OCI-LY1 (cell line): ENCODE data around the gene CLCA4.

Experiments
- EZH2 ChIP-seq: fragments of 200-600 bp; sonication (generic), shearing (Covaris generic); IDR thresholded peaks from 2 replicates; pipeline ENCODE4 v1.8.0; 2017; ENCODE audit warnings: borderline replicate concordance, mixed run types, mild to moderate bottlenecking, antibody characterized with exemption, low read length, moderate library complexity, mixed read lengths
- TF ChIP-seq, protein P1 (sequence below): fragments of 200-600 bp; sonication (generic), shearing (Covaris generic); IDR thresholded peaks from 2 replicates; pipeline ENCODE4 v1.5.1; 2017; ENCODE audit warnings: mild to moderate bottlenecking, antibody characterized with exemption, low read length, moderate library complexity, mixed read lengths

GRCh38 chr1:86546787-86547221 is at the start of gene CLCA4:
- TF ChIP-seq, protein P1, sequence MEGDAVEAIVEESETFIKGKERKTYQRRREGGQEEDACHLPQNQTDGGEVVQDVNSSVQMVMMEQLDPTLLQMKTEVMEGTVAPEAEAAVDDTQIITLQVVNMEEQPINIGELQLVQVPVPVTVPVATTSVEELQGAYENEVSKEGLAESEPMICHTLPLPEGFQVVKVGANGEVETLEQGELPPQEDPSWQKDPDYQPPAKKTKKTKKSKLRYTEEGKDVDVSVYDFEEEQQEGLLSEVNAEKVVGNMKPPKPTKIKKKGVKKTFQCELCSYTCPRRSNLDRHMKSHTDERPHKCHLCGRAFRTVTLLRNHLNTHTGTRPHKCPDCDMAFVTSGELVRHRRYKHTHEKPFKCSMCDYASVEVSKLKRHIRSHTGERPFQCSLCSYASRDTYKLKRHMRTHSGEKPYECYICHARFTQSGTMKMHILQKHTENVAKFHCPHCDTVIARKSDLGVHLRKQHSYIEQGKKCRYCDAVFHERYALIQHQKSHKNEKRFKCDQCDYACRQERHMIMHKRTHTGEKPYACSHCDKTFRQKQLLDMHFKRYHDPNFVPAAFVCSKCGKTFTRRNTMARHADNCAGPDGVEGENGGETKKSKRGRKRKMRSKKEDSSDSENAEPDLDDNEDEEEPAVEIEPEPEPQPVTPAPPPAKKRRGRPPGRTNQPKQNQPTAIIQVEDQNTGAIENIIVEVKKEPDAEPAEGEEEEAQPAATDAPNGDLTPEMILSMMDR = no peak
- no peak for TF ChIP-seq EZH2
